GM23248 (cell line): ENCODE results near the gene DUSP2. TPM values are rescaled to one million over a fixed set of nuclear protein-coding genes. Genes with fewer than 3 reads are reported as not detected.
A peak's percentile ranks its signal among the peaks of the same experiment; 100 is the strongest.

ENCODE experiments used
- DNase-seq: peaks from one replicate; pipeline ENCODE4 v3.0.0-alpha.2; 2015
- H2AFZ ChIP-seq: fragments of 200-600 bp; sonication (generic); 2 replicates; pipeline ENCODE4 v1.6.1; 2016; ENCODE audit warnings: antibody characterized with exemption
- H3F3A ChIP-seq: fragments of 200-600 bp; sonication (generic); 2 replicates; pipeline ENCODE4 v1.6.1; 2016; ENCODE audit warnings: mild to moderate bottlenecking, antibody characterized with exemption, mixed run types; ENCODE audit not compliant: insufficient read depth
- H3K27ac ChIP-seq: fragments of 200-600 bp; sonication (generic); 2 replicates; pipeline ENCODE4 v1.5.1; 2016; ENCODE audit warnings: mild to moderate bottlenecking
- H3K27me3 ChIP-seq: fragments of 200-600 bp; sonication (generic); replicated peaks from 2 replicates; pipeline ENCODE4 v1.6.1; 2016; ENCODE audit warnings: mild to moderate bottlenecking; ENCODE audit not compliant: insufficient read depth
- H3K36me3 ChIP-seq: fragments of 200-600 bp; sonication (generic); 2 replicates; pipeline ENCODE4 v1.6.1; 2016; ENCODE audit warnings: low read depth, mild to moderate bottlenecking
- H3K4me1 ChIP-seq: fragments of 200-600 bp; sonication (generic); 2 replicates; pipeline ENCODE4 v1.6.1; 2016; ENCODE audit warnings: mild to moderate bottlenecking; ENCODE audit not compliant: insufficient read depth
- H3K4me2 ChIP-seq: fragments of 200-600 bp; sonication (generic); one replicate; pipeline ENCODE4 v1.6.1; 2016; ENCODE audit warnings: mild to moderate bottlenecking; ENCODE audit not compliant: unreplicated experiment
- H3K4me3 ChIP-seq: fragments of 200-600 bp; sonication (generic); 2 replicates; pipeline ENCODE4 v1.5.1; 2016; ENCODE audit warnings: mild to moderate bottlenecking
- H3K79me2 ChIP-seq: fragments of 200-600 bp; sonication (generic); 2 replicates; pipeline ENCODE4 v1.6.1; 2016; ENCODE audit warnings: mild to moderate bottlenecking; ENCODE audit not compliant: insufficient read depth
- H3K9ac ChIP-seq: fragments of 200-600 bp; sonication (generic); 2 replicates; pipeline ENCODE4 v1.6.1; 2016; ENCODE audit warnings: mild to moderate bottlenecking
- H3K9me2 ChIP-seq: fragments of 200-600 bp; sonication (generic); 2 replicates; pipeline ENCODE4 v1.6.1; 2016; ENCODE audit warnings: mixed run types, mild to moderate bottlenecking, moderate library complexity; ENCODE audit not compliant: insufficient read depth
- H3K9me3 ChIP-seq: fragments of 200-600 bp; sonication (generic); one replicate; pipeline ENCODE4 v1.6.1; 2017; ENCODE audit warnings: low read depth
- H4K20me1 ChIP-seq: fragments of 200-600 bp; sonication (generic); 2 replicates; pipeline ENCODE4 v1.6.0; 2016; ENCODE audit not compliant: insufficient read depth
- EZH2 ChIP-seq: fragments of 200-600 bp; sonication (generic); IDR thresholded peaks from 2 replicates; pipeline ENCODE4 v1.6.1; 2018; ENCODE audit warnings: antibody characterized with exemption, mild to moderate bottlenecking; ENCODE audit not compliant: insufficient read depth, poor library complexity, severe bottlenecking
- EZH2phosphoT487 ChIP-seq: fragments of 200-600 bp; sonication (generic); IDR thresholded peaks from 2 replicates; pipeline ENCODE4 v1.6.1; 2018; ENCODE audit warnings: antibody characterized with exemption, moderate library complexity, mild to moderate bottlenecking, low read depth; ENCODE audit not compliant: insufficient read depth
- WGBS, 2 experiments: methylation state at CpG; one replicate each; pipeline ENCODE4 v1.1.6; 2015 to 2017; ENCODE audit warnings: low lambda C conversion rate in 2 of 2, low coverage in 1 of 2; ENCODE audit errors: missing lambda C conversion rate in 2 of 2; 5-methylcytosine and 5-hydroxymethylcytosine counted together
- in situ Hi-C: fragments of 300-500 bp; cut with MboI; formaldehyde crosslinking; loops from 2 replicates; pipeline ENCODE4 v1.15.0; 2020
- polyA plus RNA-seq: library from polyadenylated mRNA; unstranded; fragments of >200 nt; fragmentation: Nextera tagmentation; extraction: Ambion mirVana; gene quantifications from 2 replicates; pipeline ENCODE4 v1.2.1, GENCODE V29; 2016
- total RNA-seq: library from RNA; depleted of rRNA; stranded (reverse); fragments of >200 nt; shearing (Covaris generic); gene quantifications from 2 replicates; pipeline ENCODE4 v1.2.3, GENCODE V29; 2014

Gene DUSP2
- total and polyA plus RNA-seq, 2 experiments from 2014 or later, result 3.1 to 8.8 TPM

- Histone ChIP-seq H3F3A (no peaks in the 10 kb centered on the region), H3K27me3 (peaks cover 14% of the 10 kb centered on the region), H2AFZ (no peak overlapping the region), H4K20me1 (no peaks in the 10 kb centered on the region), H3K9ac (no peak overlapping the region), H3K36me3 (no peaks in the 10 kb centered on the region), H3K4me3 (no peak overlapping the region), H3K4me2 (no peak overlapping the region), H3K79me2 (no peaks in the 10 kb centered on the region), H3K4me1 (no peaks in the 10 kb centered on the region), H3K9me3 (no peaks in the 10 kb centered on the region), H3K9me2 (no peaks in the 10 kb centered on the region), H3K27ac (no peak overlapping the region)
- in situ Hi-C loops, result no loop called here
- DNase-seq, result no peak
- TF ChIP-seq EZH2phosphoT487, result no peak
- no peak for TF ChIP-seq EZH2
- 21 to 27% methylated on average over 3 of the region's 3 CpGs for WGBS, 2 experiments
These were observed 35.9 kb downstream of the DUSP2 start for GRCh38 chr2:96109361-96109680.

- in situ Hi-C loops, result no loop called here
- no peaks in the 10 kb centered on the region for H3K36me3 ChIP-seq
- no peak overlapping the region for H3K4me2 ChIP-seq
- H4K20me1 ChIP-seq, result no peaks in the 10 kb centered on the region
- H3K27me3 ChIP-seq, result peaks cover 12% of the 10 kb centered on the region
- H3K9me2 ChIP-seq, result no peaks in the 10 kb centered on the region
- H3K27ac ChIP-seq, result no peak overlapping the region
- TF ChIP-seq EZH2phosphoT487, result no peak
- TF ChIP-seq EZH2, result no peak
- no peaks in the 10 kb centered on the region for H3K4me1 ChIP-seq
- 0 out of 2 replicates have a peak overlapping the region, but pooled peaks have one; percentile 16 for H2AFZ ChIP-seq
- 10 to 14% methylated on average over 15 to 17 of the region's 17 CpGs for WGBS, 2 experiments
- H3K79me2 ChIP-seq, result no peaks in the 10 kb centered on the region
- DNase-seq, result no peak
- no peak overlapping the region for H3K4me3 ChIP-seq
- H3K9me3 ChIP-seq, result no peaks in the 10 kb centered on the region
- no peaks in the 10 kb centered on the region for H3F3A ChIP-seq
- no peak overlapping the region for H3K9ac ChIP-seq
These were observed 36.5 kb downstream of the DUSP2 start for GRCh38 chr2:96108541-96109360.

DNA sequence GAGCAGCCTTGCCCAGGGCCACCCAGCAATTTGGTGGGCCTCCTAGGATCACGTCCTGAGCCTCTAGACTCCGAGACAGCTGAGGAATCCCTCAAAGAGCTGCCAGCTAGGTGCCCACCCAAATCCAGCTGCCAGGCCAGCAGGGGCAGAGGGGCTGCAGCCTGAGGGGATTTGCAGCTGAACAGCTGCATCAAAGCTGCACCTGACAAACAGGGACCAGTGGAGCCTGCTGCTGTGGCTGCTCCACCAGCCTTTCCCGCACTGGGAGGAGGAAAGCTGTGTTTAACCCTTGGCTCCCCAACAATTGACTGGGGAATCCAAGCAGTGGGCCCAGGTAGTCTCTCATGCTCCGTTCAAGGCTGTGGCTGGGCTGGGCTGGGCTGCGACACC lies 37.1 kb downstream of the DUSP2 start:
- no peak overlapping the region for H3K4me2 ChIP-seq
- DNase-seq, result no peak
- no peak overlapping the region for H3K9ac ChIP-seq
- no peaks in the 10 kb centered on the region for H3K4me1 ChIP-seq
- H4K20me1 ChIP-seq, result no peaks in the 10 kb centered on the region
- peaks cover 9% of the 10 kb centered on the region for H3K27me3 ChIP-seq
- H3K79me2 ChIP-seq, result no peaks in the 10 kb centered on the region
- H3K27ac ChIP-seq, result no peak overlapping the region
- no peaks in the 10 kb centered on the region for H3K36me3 ChIP-seq
- WGBS, 2 experiments, result 21 to 31% methylated on average over 5 of the region's 5 CpGs
- in situ Hi-C loops, result no loop called here
- H3K9me3 ChIP-seq, result no peaks in the 10 kb centered on the region
- no peak for TF ChIP-seq EZH2
- no peak for TF ChIP-seq EZH2phosphoT487
- no peak overlapping the region for H3K4me3 ChIP-seq
- H2AFZ ChIP-seq, result no peak overlapping the region
- H3F3A ChIP-seq, result no peaks in the 10 kb centered on the region
- no peaks in the 10 kb centered on the region for H3K9me2 ChIP-seq

DNA sequence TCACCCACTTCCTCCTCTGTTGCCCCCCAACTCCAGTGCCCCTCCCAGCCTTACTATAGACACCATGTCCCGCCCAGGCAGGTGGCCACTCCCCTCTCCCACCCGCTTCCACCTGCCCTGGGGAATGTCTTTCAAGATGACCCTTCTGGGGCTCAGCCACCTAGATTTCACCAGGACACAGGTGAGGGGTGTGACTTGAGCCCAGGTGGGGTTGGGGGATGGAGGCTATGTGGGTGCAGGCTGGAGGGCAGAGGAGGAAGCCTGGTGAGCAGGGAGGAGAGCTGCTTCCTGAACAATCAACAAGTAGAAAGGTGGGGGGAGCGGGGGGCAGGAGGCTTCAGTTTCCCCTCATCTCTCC lies 37.6 kb downstream of the DUSP2 start:
- H2AFZ ChIP-seq, result no peak overlapping the region
- DNase-seq, result no peak
- no peaks in the 10 kb centered on the region for H3K36me3 ChIP-seq
- 74 to 81% methylated on average over 2 to 3 of the region's 3 CpGs for WGBS, 2 experiments
- H3K4me3 ChIP-seq, result no peak overlapping the region
- no peak overlapping the region for H3K27ac ChIP-seq
- TF ChIP-seq EZH2phosphoT487, result no peak
- TF ChIP-seq EZH2, result no peak
- no peak overlapping the region for H3K9ac ChIP-seq
- in situ Hi-C loops, result no loop called here
- H3K9me3 ChIP-seq, result no peaks in the 10 kb centered on the region
- H3K4me2 ChIP-seq, result no peak overlapping the region
- H3K79me2 ChIP-seq, result no peaks in the 10 kb centered on the region
- no peaks in the 10 kb centered on the region for H3F3A ChIP-seq
- H3K9me2 ChIP-seq, result no peaks in the 10 kb centered on the region
- no peaks in the 10 kb centered on the region for H3K4me1 ChIP-seq
- no peaks in the 10 kb centered on the region for H4K20me1 ChIP-seq
- peaks cover 9% of the 10 kb centered on the region for H3K27me3 ChIP-seq
